K562 (cell line): ENCODE results near the gene SESN3. TPM values are rescaled to one million over a fixed set of nuclear protein-coding genes. Genes with fewer than 3 reads are reported as not detected.

Experiments used
- CC2D1A ChIP-seq: fragments of 450-650 bp; IDR thresholded peaks from 2 replicates; pipeline ENCODE4 v1.6.1; 2017; ENCODE audit warnings: mild to moderate bottlenecking
- CREB1 ChIP-seq, 2 experiments: sonication (generic) in 1 of 2; formaldehyde crosslinking in 1 of 2; IDR thresholded peaks; 2 replicates each; pipeline versions ENCODE4 v1.6.1 to v1.8.0; 2012 to 2022; ENCODE audit warnings: inconsistent platforms in 1 of 2, mild to moderate bottlenecking in 1 of 2, missing genetic modification reagents in 1 of 2, moderate library complexity in 1 of 2
- CREB3L1 ChIP-seq: fragments of 450-650 bp; IDR thresholded peaks from 2 replicates; pipeline ENCODE4 v1.6.1; 2014; ENCODE audit warnings: low read depth, mild to moderate bottlenecking, moderate library complexity, borderline replicate concordance
- E2F5 ChIP-seq: sonication (generic); formaldehyde crosslinking; IDR thresholded peaks from 2 replicates; pipeline ENCODE4 v1.8.0; 2022; ENCODE audit warnings: mild to moderate bottlenecking, missing genetic modification reagents
- HCFC1 ChIP-seq: IDR thresholded peaks from 2 replicates; pipeline ENCODE4 v1.6.1; 2012; ENCODE audit warnings: low read depth, low read length, improper control_type of control experiment
- LEF1 ChIP-seq: fragments of 450-650 bp; IDR thresholded peaks from 2 replicates; pipeline ENCODE4 v1.6.1; 2016; ENCODE audit warnings: mild to moderate bottlenecking
- NCOA1 ChIP-seq: fragments of 450-650 bp; IDR thresholded peaks from 2 replicates; pipeline ENCODE4 v1.6.1; 2016; ENCODE audit warnings: low read depth
- NONO ChIP-seq, 2 experiments: fragments of 200-400 bp in 1 of 2; fragments of 450-650 bp in 1 of 2; formaldehyde crosslinking in 1 of 2; IDR thresholded peaks; 2 replicates each; pipeline ENCODE4 v1.6.1; 2017; ENCODE audit warnings: low read depth in 2 of 2, mild to moderate bottlenecking in 2 of 2, moderate library complexity in 2 of 2, low read length in 1 of 2
- POLR2A ChIP-seq: fragments of 450-650 bp; conservative IDR thresholded peaks from 2 replicates; pipeline ENCODE4 v1.6.1; 2016
- RBM22 ChIP-seq: fragments of 200-400 bp; formaldehyde crosslinking; IDR thresholded peaks from 2 replicates; pipeline ENCODE4 v1.6.1; 2018; ENCODE audit warnings: low read length, low read depth; ENCODE audit not compliant: poor library complexity, severe bottlenecking
- SMAD2 ChIP-seq: fragments of 150-350 bp; IDR thresholded peaks from 2 replicates; pipeline ENCODE4 v1.6.1; 2014; ENCODE audit warnings: low read depth, mild to moderate bottlenecking, low read length
- TCF7L2 ChIP-seq: fragments of 150-350 bp; IDR thresholded peaks from 2 replicates; pipeline ENCODE4 v1.6.1; 2016; ENCODE audit warnings: low read depth, mild to moderate bottlenecking, low read length, moderate library complexity
- VEZF1 ChIP-seq: fragments of 200-800 bp; sonication (Bioruptor generic); IDR thresholded peaks from 2 replicates; pipeline ENCODE4 v1.6.1; 2017; ENCODE audit warnings: missing genetic modification characterization, missing compliant biosample characterization
- ZNF282 ChIP-seq: sonication (generic); formaldehyde crosslinking; IDR thresholded peaks from 2 replicates; pipeline ENCODE4 v1.8.1; 2023; ENCODE audit warnings: missing genetic modification reagents
- ZNF696 ChIP-seq: fragments of 250-450 bp; sonication (Bioruptor Pico); conservative IDR thresholded peaks from 2 replicates; pipeline ENCODE4 v1.4.0; 2020; ENCODE audit warnings: mild to moderate bottlenecking, moderate library complexity
- ZNF75A ChIP-seq: fragments of 450-650 bp; formaldehyde crosslinking; IDR thresholded peaks from 2 replicates; pipeline ENCODE4 v1.4.0; 2020; ENCODE audit warnings: mild to moderate bottlenecking
- ZNF830 ChIP-seq: fragments of 250-450 bp; sonication (Bioruptor Pico); IDR thresholded peaks from 2 replicates; pipeline ENCODE4 v1.5.0; 2021; ENCODE audit warnings: mild to moderate bottlenecking
- polyA plus RNA-seq, 8 experiments: library from polyadenylated mRNA; depleted of rRNA in 4 of 8; stranded (reverse) in 5 of 8; unstranded in 3 of 8; fragments of >200 nt; fragmentation: Nextera tagmentation in 2 of 8; fragmentation: Illumina TruSeq in 1 of 8; extraction: Ambion mirVana in 2 of 8; extraction: Trizol in 1 of 8; gene quantifications; 2 replicates each; pipeline versions ENCODE4 v1.2.1 to v1.2.3, GENCODE V29; 2011 to 2014; ENCODE audit warnings: inconsistent platforms in 1 of 8, missing spikeins in 1 of 8
- total RNA-seq, 7 experiments: library from RNA; depleted of rRNA in 6 of 7; stranded (reverse); fragments of >200 nt in 6 of 7; fragmentation: Illumina TruSeq in 2 of 7; extraction: Trizol in 2 of 7; gene quantifications; 2 replicates each; pipeline versions ENCODE4 v1.2.1 to v1.2.3, GENCODE V29; 2011 to 2021; ENCODE audit warnings: low replicate concordance in 1 of 7
- TF ChIP-seq, protein P1 (sequence below): sonication (generic); formaldehyde crosslinking; IDR thresholded peaks from 2 replicates; pipeline ENCODE4 v1.8.0; 2023; ENCODE audit warnings: mild to moderate bottlenecking, missing genetic modification reagents

The SESN3 gene
- total and polyA plus RNA-seq, 9 of the 15 experiments (the other 6 are each of a cell fraction or from before 2014, with no cell fraction given): 0.44 to 2.6 (median 1.5) TPM

GRCh38 chr11:95231127-95231880 is at the start of gene SESN3 (continued):
- TF ChIP-seq, protein P1, sequence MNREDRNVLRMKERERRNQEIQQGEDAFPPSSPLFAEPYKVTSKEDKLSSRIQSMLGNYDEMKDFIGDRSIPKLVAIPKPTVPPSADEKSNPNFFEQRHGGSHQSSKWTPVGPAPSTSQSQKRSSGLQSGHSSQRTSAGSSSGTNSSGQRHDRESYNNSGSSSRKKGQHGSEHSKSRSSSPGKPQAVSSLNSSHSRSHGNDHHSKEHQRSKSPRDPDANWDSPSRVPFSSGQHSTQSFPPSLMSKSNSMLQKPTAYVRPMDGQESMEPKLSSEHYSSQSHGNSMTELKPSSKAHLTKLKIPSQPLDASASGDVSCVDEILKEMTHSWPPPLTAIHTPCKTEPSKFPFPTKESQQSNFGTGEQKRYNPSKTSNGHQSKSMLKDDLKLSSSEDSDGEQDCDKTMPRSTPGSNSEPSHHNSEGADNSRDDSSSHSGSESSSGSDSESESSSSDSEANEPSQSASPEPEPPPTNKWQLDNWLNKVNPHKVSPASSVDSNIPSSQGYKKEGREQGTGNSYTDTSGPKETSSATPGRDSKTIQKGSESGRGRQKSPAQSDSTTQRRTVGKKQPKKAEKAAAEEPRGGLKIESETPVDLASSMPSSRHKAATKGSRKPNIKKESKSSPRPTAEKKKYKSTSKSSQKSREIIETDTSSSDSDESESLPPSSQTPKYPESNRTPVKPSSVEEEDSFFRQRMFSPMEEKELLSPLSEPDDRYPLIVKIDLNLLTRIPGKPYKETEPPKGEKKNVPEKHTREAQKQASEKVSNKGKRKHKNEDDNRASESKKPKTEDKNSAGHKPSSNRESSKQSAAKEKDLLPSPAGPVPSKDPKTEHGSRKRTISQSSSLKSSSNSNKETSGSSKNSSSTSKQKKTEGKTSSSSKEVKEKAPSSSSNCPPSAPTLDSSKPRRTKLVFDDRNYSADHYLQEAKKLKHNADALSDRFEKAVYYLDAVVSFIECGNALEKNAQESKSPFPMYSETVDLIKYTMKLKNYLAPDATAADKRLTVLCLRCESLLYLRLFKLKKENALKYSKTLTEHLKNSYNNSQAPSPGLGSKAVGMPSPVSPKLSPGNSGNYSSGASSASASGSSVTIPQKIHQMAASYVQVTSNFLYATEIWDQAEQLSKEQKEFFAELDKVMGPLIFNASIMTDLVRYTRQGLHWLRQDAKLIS (CRISPR knock-in tag): no peak; the same call in 1 of the 2 replicates
- TF ChIP-seq CREB3L1 (no peak), SMAD2 (no peak), LEF1 (no peak), ZNF75A (CRISPR knock-in tag) (no peak), CC2D1A (peak; percentile 93), HCFC1 (0 out of 2 replicates have a peak, but pooled peaks have one; percentile 27), ZNF696 (CRISPR knock-in tag) (no peak), NONO (IDR thresholded peaks at IDR 0.05; ENCODE audit: low read depth in 2 of 2, low read length in 1 of 2) (no peak), NCOA1 (no peak), POLR2A (no peak), ZNF830 (CRISPR knock-in tag) (no peak), TCF7L2 (peak; percentile 58; the same call in 1 of the 2 replicates), VEZF1 (CRISPR knock-in tag) (peak; percentile 88), CREB1 (IDR thresholded peaks at IDR 0.05) (peak; percentile 24; the same call in 1 of the 2 replicates), CREB1 (CRISPR knock-in tag; IDR thresholded peaks at IDR 0.05) (0 out of 2 replicates have a peak, but pooled peaks have one; percentile 45), E2F5 (CRISPR knock-in tag) (no peak), ZNF282 (CRISPR knock-in tag) (no peak), RBM22 (no peak)
